C4-2B (cell line): ENCODE results near the gene CAMK2N1.

Experiments used
- H3K27ac ChIP-seq: fragments of 450-650 bp; 2 replicates; pipeline ENCODE4 v1.5.1; 2017
- ZFX ChIP-seq: fragments of 450-650 bp; IDR thresholded peaks from 2 replicates; pipeline ENCODE4 v1.6.1; 2017
- TF ChIP-seq, protein P1 (sequence below): fragments of 450-650 bp; conservative IDR thresholded peaks from 2 replicates; pipeline ENCODE4 v1.5.1; 2017; ENCODE audit warnings: mild to moderate bottlenecking

CAMK2N1 gene

GRCh38 chr1:20439282-20439681 lies 46.7 kb downstream of the CAMK2N1 start:
- H3K27ac ChIP-seq, result no peak overlapping the region
- no peak for TF ChIP-seq ZFX
- TF ChIP-seq, protein P1, sequence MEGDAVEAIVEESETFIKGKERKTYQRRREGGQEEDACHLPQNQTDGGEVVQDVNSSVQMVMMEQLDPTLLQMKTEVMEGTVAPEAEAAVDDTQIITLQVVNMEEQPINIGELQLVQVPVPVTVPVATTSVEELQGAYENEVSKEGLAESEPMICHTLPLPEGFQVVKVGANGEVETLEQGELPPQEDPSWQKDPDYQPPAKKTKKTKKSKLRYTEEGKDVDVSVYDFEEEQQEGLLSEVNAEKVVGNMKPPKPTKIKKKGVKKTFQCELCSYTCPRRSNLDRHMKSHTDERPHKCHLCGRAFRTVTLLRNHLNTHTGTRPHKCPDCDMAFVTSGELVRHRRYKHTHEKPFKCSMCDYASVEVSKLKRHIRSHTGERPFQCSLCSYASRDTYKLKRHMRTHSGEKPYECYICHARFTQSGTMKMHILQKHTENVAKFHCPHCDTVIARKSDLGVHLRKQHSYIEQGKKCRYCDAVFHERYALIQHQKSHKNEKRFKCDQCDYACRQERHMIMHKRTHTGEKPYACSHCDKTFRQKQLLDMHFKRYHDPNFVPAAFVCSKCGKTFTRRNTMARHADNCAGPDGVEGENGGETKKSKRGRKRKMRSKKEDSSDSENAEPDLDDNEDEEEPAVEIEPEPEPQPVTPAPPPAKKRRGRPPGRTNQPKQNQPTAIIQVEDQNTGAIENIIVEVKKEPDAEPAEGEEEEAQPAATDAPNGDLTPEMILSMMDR, result no peak

GRCh38 chr1:20437640-20438039 lies 48.4 kb downstream of the CAMK2N1 start:
- TF ChIP-seq, protein P1, result no peak
- TF ChIP-seq ZFX, result no peak
- no peak overlapping the region for H3K27ac ChIP-seq

DNA sequence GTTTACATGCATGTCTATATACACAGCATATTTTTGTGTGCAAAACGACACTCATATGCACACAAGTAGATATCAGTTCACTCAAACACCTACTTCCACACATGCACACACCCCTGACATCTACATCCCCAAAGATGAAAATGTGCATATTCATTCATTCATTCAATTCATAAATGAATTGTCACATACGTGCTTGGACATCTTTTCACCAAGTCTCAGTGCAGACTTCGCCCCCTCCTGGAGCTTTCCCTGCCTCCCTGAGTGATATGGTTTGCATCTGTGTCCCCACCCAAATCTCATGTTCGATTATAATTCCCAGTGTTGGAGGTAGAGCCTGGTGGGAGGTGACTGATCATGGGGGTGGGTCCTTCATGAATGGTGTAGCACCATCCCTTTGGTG lies 53.1 kb downstream of the CAMK2N1 start:
- no peak overlapping the region for H3K27ac ChIP-seq
- no peak for TF ChIP-seq ZFX
- TF ChIP-seq, protein P1, result no peak
